HL-60 (cell line): ENCODE data around the gene LAMA1.

Source experiments
- DNase-seq, 2 experiments: peaks; one replicate each; pipeline ENCODE4 v3.0.0-alpha.2; 2010 to 2020; ENCODE audit warnings: low read depth in 1 of 2, low spot score in 1 of 2
- H3K27ac ChIP-seq: fragments of 250-450 bp; sonication (Bioruptor Pico); replicated peaks from 2 replicates; pipeline ENCODE4 v1.5.1; 2020; ENCODE audit warnings: mild to moderate bottlenecking, moderate library complexity
- H3K27me3 ChIP-seq: fragments of 250-450 bp; sonication (Bioruptor Pico); 2 replicates; pipeline ENCODE4 v1.5.1; 2021; ENCODE audit warnings: mild to moderate bottlenecking, moderate library complexity; ENCODE audit not compliant: insufficient read depth, poor library complexity, severe bottlenecking
- H3K4me3 ChIP-seq: replicated peaks from 2 replicates; pipeline ENCODE4 v1.5.1; 2011; ENCODE audit warnings: mild to moderate bottlenecking, control low read depth, low read length; ENCODE audit not compliant: insufficient read depth
- CTCF ChIP-seq: IDR thresholded peaks from one replicate; pipeline ENCODE4 v1.5.1; 2011; ENCODE audit warnings: low read length, control low read depth, inconsistent platforms; ENCODE audit not compliant: insufficient read depth
- GABPA ChIP-seq: IDR thresholded peaks from 2 replicates; pipeline ENCODE4 v1.6.1; 2012; ENCODE audit warnings: low read depth
- POLR2AphosphoS5 ChIP-seq: IDR thresholded peaks from 2 replicates; pipeline ENCODE4 v1.6.1; 2012; ENCODE audit warnings: low read depth
- REST ChIP-seq: IDR thresholded peaks from 2 replicates; pipeline ENCODE4 v1.6.1; 2012; ENCODE audit warnings: low read depth; ENCODE audit not compliant: insufficient replicate concordance
- SPI1 ChIP-seq: IDR thresholded peaks from 2 replicates; pipeline ENCODE4 v1.6.1; 2012; ENCODE audit warnings: low read depth, mild to moderate bottlenecking, borderline replicate concordance
- long read RNA-seq: library from polyadenylated mRNA; unstranded; transcript quantifications from one replicate; pipeline ENCODE4 v2.0.0, GENCODE V29; 2020

LAMA1 gene
- long read RNA-seq, partial matches to known transcripts: 0 of 1 reads
- long read RNA-seq, other reads (novel, unspliced or antisense): 1 of 1 reads

GRCh38 chr18:7117390-7118355, at the start of gene LAMA1:
Gene LAMA1 (minus strand): TSS chr18:7117797. CDS start chr18:7117720, 77 bp downstream.
- no peak for DNase-seq
- Histone ChIP-seq H3K4me3 (no peak within 1 kb of the TSS), H3K27me3 (peaks cover 23% of the 10 kb centered on the region), H3K27ac (no peak within 1 kb of the TSS)
- TF ChIP-seq SPI1 (no peak), POLR2AphosphoS5 (no peak), GABPA (no peak), CTCF (no peak), REST (no peak)

- TF ChIP-seq GABPA (no peak), CTCF (no peak), POLR2AphosphoS5 (no peak), REST (no peak), SPI1 (no peak)
- no peak for DNase-seq
- H3K27ac ChIP-seq: no peak overlapping the region
- no peaks in the 10 kb centered on the region for H3K27me3 ChIP-seq
- H3K4me3 ChIP-seq: no peak overlapping the region
Measured at GRCh38 chr18:7165846-7166393, 48.3 kb upstream of the LAMA1 start.

- TF ChIP-seq CTCF (peak; percentile 29), REST (no peak)
- Histone ChIP-seq H3K4me3 (no peak overlapping the region), H3K27ac (no peak overlapping the region), H3K27me3 (no peaks in the 10 kb centered on the region)
- no peak for DNase-seq
Measured at GRCh38 chr18:7164323-7165004, 46.9 kb upstream of the LAMA1 start.
